OCI-M2 (cell line): ENCODE measurements around the gene C4A.
"Not testable (repeated sequence)": the region's sequence is repeated elsewhere in the genome, so short reads cannot be mapped to it uniquely, and the experiment has no call there.

Experiments used
- DNase-seq: peaks from one replicate; lab custom pipeline; 2025; ENCODE audit not compliant: unreplicated experiment; lab: John Stamatoyannopoulos, UW

C4A gene

GRCh38 chr6:31978831-31979230 is 3.0 kb upstream of the C4A start:
- no peak for DNase-seq

- DNase-seq, result no peak
These were observed 2.5 kb upstream of the C4A start for GRCh38 chr6:31979238-31979898.

- DNase-seq, result not testable (repeated sequence)
These were observed 1.5 kb upstream of the C4A start for GRCh38 chr6:31980195-31980876.

GRCh38 chr6:31980998-31981397 is 859 bp upstream of the C4A start:
- DNase-seq, result not testable (repeated sequence)

GRCh38 chr6:31989363-31989762 is 7.5 kb downstream of the C4A start:
- not testable (repeated sequence) for DNase-seq

- DNase-seq, result not testable (repeated sequence)
These were observed 12.6 kb downstream of the C4A start for GRCh38 chr6:31994421-31994820.

- not testable (repeated sequence) for DNase-seq
These were observed 14.5 kb downstream of the C4A start for GRCh38 chr6:31996385-31996784.

- DNase-seq, result not testable (repeated sequence)
These were observed 20.9 kb downstream of the C4A start for GRCh38 chr6:32002546-32003268.

- DNase-seq, result not testable (repeated sequence)
These were observed 21.4 kb downstream of the C4A start for GRCh38 chr6:32003301-32003700.

GRCh38 chr6:32004393-32004792 is 22.5 kb downstream of the C4A start:
- DNase-seq, result not testable (repeated sequence)

- not testable (repeated sequence) for DNase-seq
These were observed 23.1 kb downstream of the C4A start for GRCh38 chr6:32004864-32005537.

GRCh38 chr6:32005538-32005880 is 23.7 kb downstream of the C4A start:
- DNase-seq, result not testable (repeated sequence)

- DNase-seq, result not testable (repeated sequence)
These were observed 24.2 kb downstream of the C4A start for GRCh38 chr6:32005991-32006529.

- DNase-seq, result not testable (repeated sequence)
These were observed 25.2 kb downstream of the C4A start for GRCh38 chr6:32007086-32007485.

- DNase-seq, result not testable (repeated sequence)
These were observed 26.2 kb downstream of the C4A start for GRCh38 chr6:32008037-32008436.

GRCh38 chr6:32008616-32009015 is 26.8 kb downstream of the C4A start:
- DNase-seq, result not testable (repeated sequence)

- not testable (repeated sequence) for DNase-seq
These were observed 27.7 kb downstream of the C4A start for GRCh38 chr6:32009537-32009936.

- DNase-seq, result not testable (repeated sequence)
These were observed 29.1 kb downstream of the C4A start for GRCh38 chr6:32010856-32011530.

GRCh38 chr6:32012941-32013617 is 31.2 kb downstream of the C4A start:
- not testable (repeated sequence) for DNase-seq

- not testable (repeated sequence) for DNase-seq
These were observed 31.9 kb downstream of the C4A start for GRCh38 chr6:32013738-32014137.
